Measurements from ENCODE around the gene PCDHB13.
"Not testable (repeated sequence)": the region's sequence is repeated elsewhere in the genome, so short reads cannot be mapped to it uniquely, and the experiment has no call there.

Gene PCDHB13

GRCh38 chr5:141245250-141245717 lies 31.6 kb downstream of the PCDHB13 start, which contains the start of gene PCDHB15:
Gene PCDHB15 (plus strand): TSS chr5:141245395. CDS start chr5:141245579, 184 bp downstream.
- no peak for DNase-seq

DNA sequence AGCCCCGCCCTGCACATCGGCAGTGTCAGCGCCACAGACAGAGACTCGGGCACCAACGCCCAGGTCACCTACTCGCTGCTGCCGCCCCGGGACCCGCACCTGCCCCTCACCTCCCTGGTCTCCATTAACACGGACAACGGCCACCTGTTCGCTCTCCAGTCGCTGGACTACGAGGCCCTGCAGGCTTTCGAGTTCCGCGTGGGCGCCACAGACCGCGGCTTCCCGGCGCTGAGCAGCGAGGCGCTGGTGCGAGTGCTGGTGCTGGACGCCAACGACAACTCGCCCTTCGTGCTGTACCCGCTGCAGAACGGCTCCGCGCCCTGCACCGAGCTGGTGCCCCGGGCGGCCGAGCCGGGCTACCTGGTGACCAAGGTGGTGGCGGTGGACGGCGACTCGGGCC lies 33.3 kb downstream of the PCDHB13 start:
- H3K27me3 ChIP-seq (ENCODE audit: insufficient read depth, low read depth, severe bottlenecking); H3K36me3 ChIP-seq; H3K9me3 ChIP-seq (ENCODE audit: severe bottlenecking); H3K27ac ChIP-seq; H3K4me3 ChIP-seq (ENCODE audit: low read depth, low read length); DNase-seq: not testable (repeated sequence)

More at GRCh38 chr5:141245250-141245717, 31.6 kb downstream of the PCDHB13 start, which contains the start of gene PCDHB15:
- Histone ChIP-seq H3K36me3 (no peaks in the 10 kb centered on the region), H3K27me3 (ENCODE audit: insufficient read depth, low read depth, severe bottlenecking) (no peaks in the 10 kb centered on the region), H3K27ac (no peak within 1 kb of the TSS), H3K9me3 (ENCODE audit: severe bottlenecking) (peaks cover 14% of the 10 kb centered on the region), H3K4me3 (ENCODE audit: low read depth, low read length) (no peak within 1 kb of the TSS)
- no peak for TF ChIP-seq CTCF (IDR thresholded peaks at IDR 0.05; ENCODE audit: low read depth, low read length)

GRCh38 chr5:141247434-141247833 lies 33.7 kb downstream of the PCDHB13 start:
- H3K36me3 ChIP-seq; H3K27me3 ChIP-seq (ENCODE audit: insufficient read depth, low read depth, severe bottlenecking); H3K9me3 ChIP-seq (ENCODE audit: severe bottlenecking); H3K4me3 ChIP-seq (ENCODE audit: low read depth, low read length); H3K27ac ChIP-seq; DNase-seq: not testable (repeated sequence)

GRCh38 chr5:141250576-141250975 lies 36.9 kb downstream of the PCDHB13 start:
- H3K27ac ChIP-seq, result no peak overlapping the region
- TF ChIP-seq CTCF (IDR thresholded peaks at IDR 0.05; ENCODE audit: low read depth, low read length), result no peak
- H3K27me3 ChIP-seq (ENCODE audit: insufficient read depth, low read depth, severe bottlenecking), result no peaks in the 10 kb centered on the region
- DNase-seq, result no peak
- H3K4me3 ChIP-seq (ENCODE audit: low read depth, low read length), result no peak overlapping the region
- no peaks in the 10 kb centered on the region for H3K36me3 ChIP-seq
- H3K9me3 ChIP-seq (ENCODE audit: severe bottlenecking), result peaks cover 2% of the 10 kb centered on the region

- Histone ChIP-seq H3K9me3 (ENCODE audit: severe bottlenecking) (peaks cover 51% of the 10 kb centered on the region), H3K36me3 (no peaks in the 10 kb centered on the region), H3K27me3 (ENCODE audit: insufficient read depth, low read depth, severe bottlenecking) (no peaks in the 10 kb centered on the region), H3K27ac (no peak overlapping the region), H3K4me3 (ENCODE audit: low read depth, low read length) (no peak overlapping the region)
- DNase-seq, result no peak
- no peak for TF ChIP-seq CTCF (IDR thresholded peaks at IDR 0.05; ENCODE audit: low read depth, low read length)
Observed at GRCh38 chr5:141258464-141258863, 44.7 kb downstream of the PCDHB13 start.

GRCh38 chr5:141258948-141259347 lies 45.2 kb downstream of the PCDHB13 start:
- no peak for TF ChIP-seq CTCF (IDR thresholded peaks at IDR 0.05; ENCODE audit: low read depth, low read length)
- no peaks in the 10 kb centered on the region for H3K27me3 ChIP-seq (ENCODE audit: insufficient read depth, low read depth, severe bottlenecking)
- no peak overlapping the region for H3K27ac ChIP-seq
- H3K9me3 ChIP-seq (ENCODE audit: severe bottlenecking), result peaks cover 54% of the 10 kb centered on the region
- H3K4me3 ChIP-seq (ENCODE audit: low read depth, low read length), result no peak overlapping the region
- no peak for DNase-seq
- H3K36me3 ChIP-seq, result no peaks in the 10 kb centered on the region
